HG03457 (cell line): ENCODE results near the gene IL1RL2.

Experiments
- ATAC-seq: cut with Tn5 transposase; IDR thresholded peaks from one replicate; pipeline ENCODE4 v1.9.1; 2021; ENCODE audit warnings: moderate number of reproducible peaks; ENCODE audit not compliant: unreplicated experiment

Gene IL1RL2

GRCh38 chr2:102158011-102158755 is 28.6 kb upstream of the IL1RL2 start:
- no peak for ATAC-seq

GRCh38 chr2:102159295-102159694 is 27.5 kb upstream of the IL1RL2 start:
- ATAC-seq: no peak

- no peak for ATAC-seq
Observed at GRCh38 chr2:102166189-102166845, 20.5 kb upstream of the IL1RL2 start.

- ATAC-seq: no peak
Observed at GRCh38 chr2:102168026-102168771, 18.6 kb upstream of the IL1RL2 start.

- no peak for ATAC-seq
Observed at GRCh38 chr2:102171946-102172345, 14.9 kb upstream of the IL1RL2 start.

GRCh38 chr2:102172745-102173144 is 14.1 kb upstream of the IL1RL2 start:
- ATAC-seq: no peak

- ATAC-seq: no peak
Observed at GRCh38 chr2:102176172-102176571, 10.7 kb upstream of the IL1RL2 start.

- no peak for ATAC-seq
Observed at GRCh38 chr2:102177814-102178478, 8.9 kb upstream of the IL1RL2 start.

GRCh38 chr2:102179061-102179460 is 7.8 kb upstream of the IL1RL2 start:
- no peak for ATAC-seq

GRCh38 chr2:102179788-102180686 is 6.8 kb upstream of the IL1RL2 start:
- ATAC-seq: no peak

- no peak for ATAC-seq
Observed at GRCh38 chr2:102180687-102180999, 6.2 kb upstream of the IL1RL2 start.

GRCh38 chr2:102181376-102181775 is 5.4 kb upstream of the IL1RL2 start:
- no peak for ATAC-seq

GRCh38 chr2:102181919-102182635 is 4.7 kb upstream of the IL1RL2 start:
- ATAC-seq: no peak

- no peak for ATAC-seq
Observed at GRCh38 chr2:102184018-102184417, 2.8 kb upstream of the IL1RL2 start.

- no peak for ATAC-seq
Observed at GRCh38 chr2:102184568-102184967, 2.3 kb upstream of the IL1RL2 start.

- no peak for ATAC-seq
Observed at GRCh38 chr2:102185347-102185746, 1.5 kb upstream of the IL1RL2 start.

- ATAC-seq: no peak
Observed at GRCh38 chr2:102187496-102188150, 800 bp downstream of the IL1RL2 start.

GRCh38 chr2:102190430-102191107 is 3.7 kb downstream of the IL1RL2 start:
- ATAC-seq: no peak

- ATAC-seq: no peak
Observed at GRCh38 chr2:102191501-102191900, 4.7 kb downstream of the IL1RL2 start.
